Mesenchymal stem cell (in vitro differentiated cells and primary cell): ENCODE results near the gene FHIT.

Experiments
- DNase-seq: peaks from one replicate; pipeline ENCODE4 v3.0.0-alpha.2; 2013
- H2AFZ ChIP-seq: one replicate; pipeline ENCODE4 v1.6.1; 2013; ENCODE audit warnings: low read depth, mild to moderate bottlenecking, control low read depth, inconsistent platforms, low read length, moderate library complexity
- H2AK5ac ChIP-seq: 2 replicates; pipeline ENCODE4 v1.6.1; 2013; ENCODE audit warnings: low read length, moderate library complexity, mild to moderate bottlenecking, inconsistent platforms; ENCODE audit not compliant: severe bottlenecking
- H2BK120ac ChIP-seq: one replicate; pipeline ENCODE4 v1.6.1; 2013; ENCODE audit warnings: low read depth, mild to moderate bottlenecking, inconsistent platforms, low read length, moderate library complexity
- H2BK12ac ChIP-seq, 2 experiments: one replicate each; pipeline ENCODE4 v1.6.1; 2013; ENCODE audit warnings: inconsistent platforms in 2 of 2, low read length in 2 of 2, mild to moderate bottlenecking in 2 of 2, moderate library complexity in 2 of 2, control low read depth in 1 of 2
- H2BK15ac ChIP-seq: one replicate; pipeline ENCODE4 v1.6.1; 2013; ENCODE audit warnings: mild to moderate bottlenecking, low read depth, inconsistent platforms; ENCODE audit not compliant: poor library complexity, severe bottlenecking
- H2BK5ac ChIP-seq: 2 replicates; pipeline ENCODE4 v1.6.1; 2013; ENCODE audit warnings: low read depth, mild to moderate bottlenecking, low read length, control low read depth, inconsistent platforms; ENCODE audit not compliant: poor library complexity, severe bottlenecking
- H3K14ac ChIP-seq, 2 experiments: one replicate each; pipeline ENCODE4 v1.6.1; 2013; ENCODE audit warnings: inconsistent platforms in 2 of 2, low read length in 2 of 2, control low read depth in 1 of 2, mild to moderate bottlenecking in 1 of 2, moderate library complexity in 1 of 2
- H3K18ac ChIP-seq, 2 experiments: one replicate each; pipeline ENCODE4 v1.6.1; 2013; ENCODE audit warnings: inconsistent platforms in 2 of 2, low read length in 2 of 2, control low read depth in 1 of 2, low read depth in 1 of 2, mild to moderate bottlenecking in 1 of 2
- H3K23ac ChIP-seq, 2 experiments: one replicate each; pipeline ENCODE4 v1.6.1; 2013; ENCODE audit warnings: inconsistent platforms in 2 of 2, low read length in 2 of 2, mild to moderate bottlenecking in 2 of 2, moderate library complexity in 2 of 2, control low read depth in 1 of 2
- H3K27ac ChIP-seq: 2 replicates; pipeline ENCODE4 v1.5.1; 2013; ENCODE audit warnings: mild to moderate bottlenecking, moderate library complexity, low read length, control low read depth, inconsistent platforms; ENCODE audit not compliant: poor library complexity, severe bottlenecking
- H3K27me3 ChIP-seq, 2 experiments: 2 replicates each; pipeline versions ENCODE4 v1.6.1 to v1.7.0; 2013; ENCODE audit warnings: low read length in 2 of 2, mild to moderate bottlenecking in 2 of 2, moderate library complexity in 2 of 2, control low read depth in 1 of 2, inconsistent platforms in 1 of 2; ENCODE audit not compliant: control insufficient read depth in 1 of 2, insufficient read depth in 1 of 2
- H3K36me3 ChIP-seq, 2 experiments: 2 replicates each; pipeline versions ENCODE4 v1.6.1 to v1.7.0; 2013; ENCODE audit warnings: low read length in 2 of 2, control low read depth in 1 of 2, inconsistent platforms in 1 of 2, low read depth in 1 of 2, mild to moderate bottlenecking in 1 of 2; ENCODE audit not compliant: insufficient read depth in 2 of 2, control insufficient read depth in 1 of 2
- H3K4ac ChIP-seq, 2 experiments: one replicate each; pipeline ENCODE4 v1.6.1; 2013; ENCODE audit warnings: inconsistent platforms in 2 of 2, low read length in 2 of 2, mild to moderate bottlenecking in 2 of 2, moderate library complexity in 2 of 2, control low read depth in 1 of 2, low read depth in 1 of 2
- H3K4me1 ChIP-seq: 2 replicates; pipeline ENCODE4 v1.6.1; 2013; ENCODE audit warnings: low read depth, low read length, control low read depth; ENCODE audit not compliant: control insufficient read depth, insufficient read depth
- H3K4me2 ChIP-seq: 2 replicates; pipeline ENCODE4 v1.6.1; 2013; ENCODE audit warnings: low read length, mild to moderate bottlenecking, inconsistent platforms; ENCODE audit not compliant: poor library complexity, severe bottlenecking
- H3K4me3 ChIP-seq, 2 experiments: 2 replicates each; pipeline versions ENCODE4 v1.5.1 to v1.7.0; 2013; ENCODE audit warnings: low read length in 2 of 2, mild to moderate bottlenecking in 2 of 2, control low read depth in 1 of 2, low read depth in 1 of 2; ENCODE audit not compliant: insufficient read depth in 1 of 2
- H3K79me1 ChIP-seq: replicated peaks from 2 replicates; pipeline ENCODE4 v1.6.1; 2013; ENCODE audit warnings: mild to moderate bottlenecking, control low read depth, low read length, inconsistent platforms; ENCODE audit not compliant: poor library complexity, severe bottlenecking
- H3K9ac ChIP-seq: 2 replicates; pipeline ENCODE4 v1.7.0; 2013; ENCODE audit warnings: mild to moderate bottlenecking, low read length, moderate library complexity
- H3K9me3 ChIP-seq: 2 replicates; pipeline ENCODE4 v1.7.0; 2013; ENCODE audit warnings: mild to moderate bottlenecking, low read length; ENCODE audit not compliant: control insufficient read depth
- H4K8ac ChIP-seq: one replicate; pipeline ENCODE4 v1.6.1; 2013; ENCODE audit warnings: inconsistent platforms, mild to moderate bottlenecking, low read length, moderate library complexity
- H4K91ac ChIP-seq: one replicate; pipeline ENCODE4 v1.6.1; 2013; ENCODE audit warnings: mild to moderate bottlenecking, low read length, inconsistent platforms
- WGBS: methylation state at CpG from one replicate; pipeline ENCODE4 v1.1.7; 2013; ENCODE audit warnings: mixed read lengths; 5-methylcytosine and 5-hydroxymethylcytosine counted together

FHIT gene

DNA sequence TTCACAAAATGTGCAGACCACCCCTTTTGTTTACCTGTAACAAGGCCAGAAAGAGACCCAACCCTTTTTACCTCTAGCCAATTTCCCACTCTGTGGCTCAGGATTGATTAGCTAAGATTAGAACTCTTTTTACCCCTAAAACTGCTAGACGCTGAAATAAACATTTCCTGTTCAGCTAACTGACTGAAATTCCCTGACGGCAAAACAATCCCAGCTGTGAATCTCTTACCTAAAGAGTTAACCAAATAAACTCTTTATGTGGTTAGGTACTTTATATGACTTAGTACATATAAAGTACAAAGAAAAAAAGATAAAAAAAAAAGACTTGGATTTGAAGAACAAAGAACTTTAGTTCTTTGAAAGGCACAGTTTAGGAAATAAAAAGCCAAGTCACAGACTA, 988.7 kb downstream of the FHIT start:
- H4K91ac ChIP-seq, result no peak overlapping the region
- no peak overlapping the region for H2BK120ac ChIP-seq
- no peak overlapping the region for H3K4ac ChIP-seq
- H3K18ac ChIP-seq, result no peak overlapping the region
- H2AK5ac ChIP-seq, result no peak overlapping the region
- H3K4me1 ChIP-seq, result no peaks in the 10 kb centered on the region
- no peak overlapping the region for H3K27ac ChIP-seq
- no peak for DNase-seq
- H2BK5ac ChIP-seq, result no peak overlapping the region
- no peaks in the 10 kb centered on the region for H3K79me1 ChIP-seq
- H3K14ac ChIP-seq, result no peak overlapping the region
- no peak overlapping the region for H3K9ac ChIP-seq
- H3K27me3 ChIP-seq, result no peaks in the 10 kb centered on the region
- H3K4me2 ChIP-seq, result no peak overlapping the region
- no peaks in the 10 kb centered on the region for H3K36me3 ChIP-seq
- no peak overlapping the region for H3K23ac ChIP-seq
- no peak overlapping the region for H3K4me3 ChIP-seq
- WGBS, result 80% methylated on average over 1 of the region's 2 CpGs
- no peak overlapping the region for H2AFZ ChIP-seq
- no peak overlapping the region for H2BK15ac ChIP-seq
- H2BK12ac ChIP-seq, result no peak overlapping the region
- H4K8ac ChIP-seq, result no peak overlapping the region
- no peaks in the 10 kb centered on the region for H3K9me3 ChIP-seq

- no peak overlapping the region for H3K14ac ChIP-seq
- no peak overlapping the region for H3K18ac ChIP-seq
- H4K91ac ChIP-seq, result no peak overlapping the region
- no peak overlapping the region for H3K23ac ChIP-seq
- no peak overlapping the region for H2BK120ac ChIP-seq
- H3K36me3 ChIP-seq, result no peaks in the 10 kb centered on the region
- H3K79me1 ChIP-seq, result no peaks in the 10 kb centered on the region
- H3K4me3 ChIP-seq, result no peak overlapping the region
- no peaks in the 10 kb centered on the region for H3K4me1 ChIP-seq
- H3K27ac ChIP-seq, result no peak overlapping the region
- no peak for DNase-seq
- 56% methylated on average over 5 of the region's 5 CpGs for WGBS
- H3K4ac ChIP-seq, result no peak overlapping the region
- H2BK12ac ChIP-seq, result no peak overlapping the region
- H3K9ac ChIP-seq, result no peak overlapping the region
- H3K4me2 ChIP-seq, result no peak overlapping the region
- H2BK5ac ChIP-seq, result no peak overlapping the region
- no peaks in the 10 kb centered on the region for H3K9me3 ChIP-seq
- H2BK15ac ChIP-seq, result no peak overlapping the region
- no peak overlapping the region for H2AFZ ChIP-seq
- H3K27me3 ChIP-seq, result no peaks in the 10 kb centered on the region
- H2AK5ac ChIP-seq, result no peak overlapping the region
- no peak overlapping the region for H4K8ac ChIP-seq
Measured at GRCh38 chr3:60260546-60260945, 990.7 kb downstream of the FHIT start.

DNA sequence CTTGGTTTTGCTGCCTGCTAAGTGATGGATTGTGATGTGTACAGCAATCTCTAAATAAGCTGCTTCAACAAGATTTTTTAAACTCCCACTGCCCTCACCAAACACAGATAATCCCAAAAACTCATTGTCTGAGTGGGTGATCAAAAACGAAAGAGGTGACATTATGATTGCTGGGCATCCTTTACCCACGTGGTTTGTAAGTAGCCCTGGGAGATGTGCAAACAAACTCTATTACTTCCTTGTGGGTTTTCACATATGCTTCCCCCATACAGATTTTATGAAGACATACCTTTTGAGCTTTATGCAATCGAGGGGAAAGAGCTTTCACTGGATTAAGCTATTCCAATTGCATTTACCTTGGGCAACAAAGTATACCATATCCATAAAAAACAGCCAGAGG, 1000.4 kb downstream of the FHIT start:
- no peak overlapping the region for H3K14ac ChIP-seq
- no peak overlapping the region for H2AFZ ChIP-seq
- no peaks in the 10 kb centered on the region for H3K27me3 ChIP-seq
- H3K4ac ChIP-seq, result no peak overlapping the region
- no peak overlapping the region for H3K18ac ChIP-seq
- H2BK12ac ChIP-seq, result no peak overlapping the region
- H3K23ac ChIP-seq, result no peak overlapping the region
- H2AK5ac ChIP-seq, result no peak overlapping the region
- H4K8ac ChIP-seq, result no peak overlapping the region
- H4K91ac ChIP-seq, result no peak overlapping the region
- no peak overlapping the region for H2BK120ac ChIP-seq
- H3K79me1 ChIP-seq, result no peaks in the 10 kb centered on the region
- no peak overlapping the region for H3K4me2 ChIP-seq
- no peaks in the 10 kb centered on the region for H3K4me1 ChIP-seq
- no peak overlapping the region for H2BK5ac ChIP-seq
- no peak overlapping the region for H3K4me3 ChIP-seq
- no peak overlapping the region for H3K27ac ChIP-seq
- H3K36me3 ChIP-seq, result no peaks in the 10 kb centered on the region
- no peak for DNase-seq
- 84% methylated on average over 3 of the region's 3 CpGs for WGBS
- H3K9me3 ChIP-seq, result no peaks in the 10 kb centered on the region
- no peak overlapping the region for H3K9ac ChIP-seq
- no peak overlapping the region for H2BK15ac ChIP-seq

DNA sequence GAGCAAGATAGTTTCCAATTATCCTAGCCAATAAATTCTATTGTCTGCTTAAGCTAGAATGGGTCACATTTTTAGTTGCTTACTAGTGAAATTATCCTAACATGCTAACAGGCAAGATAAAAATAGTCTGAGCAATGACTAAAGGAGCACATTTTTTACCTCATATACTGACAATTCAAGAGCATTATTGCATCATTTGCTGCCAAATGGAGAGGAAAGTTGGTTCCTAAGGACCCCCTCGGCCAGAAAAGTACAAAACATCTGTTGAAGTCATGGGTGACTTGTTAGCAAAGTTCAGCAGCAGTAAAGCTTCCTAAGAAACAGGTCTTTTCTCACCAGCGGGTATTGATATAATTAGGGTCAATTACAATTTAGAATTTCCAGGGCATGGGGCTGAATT, 1001.0 kb downstream of the FHIT start:
- no peak overlapping the region for H2BK12ac ChIP-seq
- no peaks in the 10 kb centered on the region for H3K4me1 ChIP-seq
- DNase-seq, result no peak
- H4K91ac ChIP-seq, result no peak overlapping the region
- H2BK120ac ChIP-seq, result no peak overlapping the region
- no peaks in the 10 kb centered on the region for H3K9me3 ChIP-seq
- no peak overlapping the region for H3K27ac ChIP-seq
- H3K9ac ChIP-seq, result no peak overlapping the region
- H3K14ac ChIP-seq, result no peak overlapping the region
- H3K27me3 ChIP-seq, result no peaks in the 10 kb centered on the region
- H3K79me1 ChIP-seq, result no peaks in the 10 kb centered on the region
- no peak overlapping the region for H3K4me3 ChIP-seq
- no peak overlapping the region for H4K8ac ChIP-seq
- no peak overlapping the region for H2AK5ac ChIP-seq
- H3K4me2 ChIP-seq, result no peak overlapping the region
- no peak overlapping the region for H2AFZ ChIP-seq
- no peak overlapping the region for H3K23ac ChIP-seq
- no peak overlapping the region for H2BK15ac ChIP-seq
- no peak overlapping the region for H3K18ac ChIP-seq
- H2BK5ac ChIP-seq, result no peak overlapping the region
- WGBS, result 55% methylated on average over 2 of the region's 2 CpGs
- no peak overlapping the region for H3K4ac ChIP-seq
- no peaks in the 10 kb centered on the region for H3K36me3 ChIP-seq
